GM13977 (cell line): ENCODE results near the gene PLEKHB2.
"Not testable (repeated sequence)": the region's sequence is repeated elsewhere in the genome, so short reads cannot be mapped to it uniquely, and the experiment has no call there.

Source experiments
- DNase-seq: peaks from one replicate; pipeline ENCODE4 v3.0.0; 2012; ENCODE audit warnings: low spot score
- in situ Hi-C: fragments of 300-500 bp; cut with MboI; formaldehyde crosslinking; loops from one replicate; pipeline ENCODE4 v1.12.0; 2022; ENCODE audit warnings: low sequenced_read_pairs, low pct_unique_long_range_greater_than_20kb, mixed read lengths, inconsistent platforms; ENCODE audit not compliant: unreplicated experiment
- TF ChIP-seq, protein P1 (sequence below): IDR thresholded peaks from 2 replicates; pipeline ENCODE4 v1.5.1; 2012; ENCODE audit warnings: mild to moderate bottlenecking, control low read depth; ENCODE audit not compliant: insufficient read depth; ENCODE audit errors: extremely low read depth, missing control alignments

PLEKHB2 gene

GRCh38 chr2:131143803-131144202 lies 38.7 kb downstream of the PLEKHB2 start:
- TF ChIP-seq, protein P1, sequence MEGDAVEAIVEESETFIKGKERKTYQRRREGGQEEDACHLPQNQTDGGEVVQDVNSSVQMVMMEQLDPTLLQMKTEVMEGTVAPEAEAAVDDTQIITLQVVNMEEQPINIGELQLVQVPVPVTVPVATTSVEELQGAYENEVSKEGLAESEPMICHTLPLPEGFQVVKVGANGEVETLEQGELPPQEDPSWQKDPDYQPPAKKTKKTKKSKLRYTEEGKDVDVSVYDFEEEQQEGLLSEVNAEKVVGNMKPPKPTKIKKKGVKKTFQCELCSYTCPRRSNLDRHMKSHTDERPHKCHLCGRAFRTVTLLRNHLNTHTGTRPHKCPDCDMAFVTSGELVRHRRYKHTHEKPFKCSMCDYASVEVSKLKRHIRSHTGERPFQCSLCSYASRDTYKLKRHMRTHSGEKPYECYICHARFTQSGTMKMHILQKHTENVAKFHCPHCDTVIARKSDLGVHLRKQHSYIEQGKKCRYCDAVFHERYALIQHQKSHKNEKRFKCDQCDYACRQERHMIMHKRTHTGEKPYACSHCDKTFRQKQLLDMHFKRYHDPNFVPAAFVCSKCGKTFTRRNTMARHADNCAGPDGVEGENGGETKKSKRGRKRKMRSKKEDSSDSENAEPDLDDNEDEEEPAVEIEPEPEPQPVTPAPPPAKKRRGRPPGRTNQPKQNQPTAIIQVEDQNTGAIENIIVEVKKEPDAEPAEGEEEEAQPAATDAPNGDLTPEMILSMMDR: no peak
- in situ Hi-C loops: no loop called here
- DNase-seq: no peak

GRCh38 chr2:131145040-131145439 lies 39.9 kb downstream of the PLEKHB2 start:
- no peak for DNase-seq
- in situ Hi-C loops: no loop called here
- TF ChIP-seq, protein P1: no peak

- TF ChIP-seq, protein P1: no peak
- in situ Hi-C loops: no loop called here
- DNase-seq: no peak
These were observed 41.1 kb downstream of the PLEKHB2 start for GRCh38 chr2:131146231-131146630.

GRCh38 chr2:131146749-131147148 lies 41.6 kb downstream of the PLEKHB2 start:
- TF ChIP-seq, protein P1: no peak
- DNase-seq: no peak
- in situ Hi-C loops: no loop called here

GRCh38 chr2:131148426-131148825 lies 43.3 kb downstream of the PLEKHB2 start:
- no peak for DNase-seq
- in situ Hi-C loops: no loop called here

GRCh38 chr2:131150109-131150508 lies 45.0 kb downstream of the PLEKHB2 start:
- DNase-seq, in situ Hi-C loops: not testable (repeated sequence)

More at GRCh38 chr2:131148426-131148825, 43.3 kb downstream of the PLEKHB2 start:
- TF ChIP-seq, protein P1: no peak

- DNase-seq: no peak
- in situ Hi-C loops: no loop called here
- TF ChIP-seq, protein P1: no peak
These were observed 46.3 kb downstream of the PLEKHB2 start for GRCh38 chr2:131151398-131151797.
